ENCODE data around the gene GFRA1. TPM values are rescaled to one million over a fixed set of nuclear protein-coding genes. Genes with fewer than 3 reads are reported as not detected.

GFRA1 gene
- total and polyA plus RNA-seq, 11 donors, result 0.76 to 18.6 (median 1.4) TPM

- no peak overlapping the region for H3K4me3 ChIP-seq
- H3K27ac ChIP-seq, result no peak overlapping the region
- ATAC-seq, result no peak
- no peaks in the 10 kb centered on the region for H3K4me1 ChIP-seq
- TF ChIP-seq POLR2A (IDR thresholded peaks at IDR 0.05), result no peak
- no peak for TF ChIP-seq CTCF (IDR thresholded peaks at IDR 0.05)
- no peak for DNase-seq
- no peaks in the 10 kb centered on the region for H3K36me3 ChIP-seq
- 72 to 92% (median 83%) methylated on average over 3 of the region's 3 CpGs for WGBS, 4 donors
- H3K9me3 ChIP-seq, result no peaks in the 10 kb centered on the region
- intact Hi-C loops (cut with DNase I), result no loop called here
- no peaks in the 10 kb centered on the region for H3K27me3 ChIP-seq
Measured at GRCh38 chr10:116223289-116223688, 49.7 kb downstream of the GFRA1 start.

GRCh38 chr10:116221053-116221452, 52.0 kb downstream of the GFRA1 start:
- no peaks in the 10 kb centered on the region for H3K9me3 ChIP-seq
- H3K4me3 ChIP-seq, result no peak overlapping the region
- TF ChIP-seq POLR2A (IDR thresholded peaks at IDR 0.05) (no peak), CTCF (IDR thresholded peaks at IDR 0.05) (no peak)
- 67 to 90% (median 74%) methylated on average over 3 of the region's 3 CpGs for WGBS, 4 donors
- no peaks in the 10 kb centered on the region for H3K27me3 ChIP-seq
- intact Hi-C loops (cut with DNase I), result no loop called here
- no peaks in the 10 kb centered on the region for H3K4me1 ChIP-seq
- no peak overlapping the region for H3K27ac ChIP-seq
- no peak for ATAC-seq
- DNase-seq, result no peak
- H3K36me3 ChIP-seq, result no peaks in the 10 kb centered on the region

- H3K9me3 ChIP-seq, result no peaks in the 10 kb centered on the region
- intact Hi-C loops (cut with DNase I), result no loop called here
- H3K27ac ChIP-seq, result no peak overlapping the region
- no peaks in the 10 kb centered on the region for H3K27me3 ChIP-seq
- peaks cover 0 to 3% (median 0%) of the 10 kb centered on the region in 12 donors for H3K4me1 ChIP-seq
- WGBS, 4 donors, result 79 to 91% (median 86%) methylated on average over 3 of the region's 3 CpGs
- DNase-seq (no peak), ATAC-seq (no peak)
- TF ChIP-seq CTCF (IDR thresholded peaks at IDR 0.05) (no peak), POLR2A (IDR thresholded peaks at IDR 0.05) (no peak)
- H3K4me3 ChIP-seq, result no peak overlapping the region
- no peaks in the 10 kb centered on the region for H3K36me3 ChIP-seq
Measured at GRCh38 chr10:116216676-116217075, 56.3 kb downstream of the GFRA1 start.

- DNase-seq (no peak), ATAC-seq (no peak)
- Histone ChIP-seq H3K4me1 (peaks cover 0 to 3% (median 0%) of the 10 kb centered on the region in 12 donors), H3K4me3 (no peak overlapping the region), H3K9me3 (no peaks in the 10 kb centered on the region), H3K27me3 (no peaks in the 10 kb centered on the region), H3K36me3 (no peaks in the 10 kb centered on the region), H3K27ac (no peak overlapping the region)
- 43 to 62% (median 57%) methylated on average over 4 to 5 of the region's 5 CpGs for WGBS, 4 donors
- intact Hi-C loops (cut with DNase I), result no loop called here
- TF ChIP-seq POLR2A (IDR thresholded peaks at IDR 0.05) (no peak), CTCF (IDR thresholded peaks at IDR 0.05) (no peak)
Measured at GRCh38 chr10:116215651-116216050, 57.4 kb downstream of the GFRA1 start.
